NCI-H2029 treated with DMSO at 0.1 percent for 48 hours (cell line): ENCODE measurements around the gene SLC6A15.

Source experiments
- DNase-seq: peaks from one replicate; lab custom pipeline; 2025; lab: John Stamatoyannopoulos, UW

SLC6A15 gene

DNA sequence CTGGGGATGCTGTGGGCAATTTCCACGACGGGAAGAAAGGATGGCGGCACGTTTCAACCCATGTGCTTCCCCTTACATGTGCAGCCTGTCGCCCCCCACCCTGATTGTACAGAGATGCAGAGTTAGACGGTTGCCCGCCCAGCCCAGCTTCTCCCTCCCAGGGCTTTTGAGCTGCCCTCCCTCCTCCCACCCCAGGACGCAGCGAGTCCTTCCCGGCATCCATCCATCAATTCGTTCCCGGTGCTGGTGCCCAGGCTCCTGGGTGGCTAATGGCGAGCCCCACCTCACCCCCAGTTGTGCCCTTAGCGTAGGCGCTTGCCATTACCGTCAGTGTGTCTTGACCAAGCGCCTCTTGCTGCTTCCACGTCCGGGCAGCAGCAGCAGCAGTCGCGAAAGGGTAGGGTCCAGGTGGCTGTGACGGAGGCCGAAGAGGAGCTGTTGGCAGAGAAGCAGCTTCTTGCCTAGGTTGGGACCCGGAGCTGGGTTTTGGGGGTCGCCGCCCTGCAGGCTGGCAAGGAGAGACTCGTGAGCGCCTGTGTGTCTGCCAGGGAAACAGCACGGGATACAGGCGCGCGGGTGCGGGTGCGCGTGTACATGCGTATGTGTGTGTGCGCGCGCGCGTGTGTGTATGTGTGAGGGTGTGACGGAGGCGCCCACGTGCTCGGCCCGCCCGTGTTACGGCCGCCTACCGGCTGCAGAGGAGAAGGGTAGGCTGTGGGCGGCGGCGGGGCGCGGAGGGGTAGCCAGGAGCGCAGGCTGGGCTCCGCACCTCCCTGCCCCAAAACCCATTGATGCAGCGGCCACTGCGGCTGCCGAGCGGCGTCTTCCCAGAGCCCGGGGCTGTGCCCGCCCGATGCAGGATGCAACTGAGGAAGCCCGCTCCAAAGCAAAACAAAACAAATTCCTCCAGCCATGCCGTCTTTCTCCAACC is at the start of gene SLC6A15:
Gene SLC6A15 (minus strand): TSS at position 602 of the 931 bp plus-strand sequence. CDS start 20,679 bp downstream, outside the sequence.
- DNase-seq = no peak

GRCh38 chr12:84960918-84961317 is 48.3 kb upstream of the SLC6A15 start:
- DNase-seq = no peak

- no peak for DNase-seq
These were observed 42.7 kb upstream of the SLC6A15 start for GRCh38 chr12:84955298-84955697.

GRCh38 chr12:84954415-84954814 is 41.8 kb upstream of the SLC6A15 start:
- DNase-seq = no peak

DNA sequence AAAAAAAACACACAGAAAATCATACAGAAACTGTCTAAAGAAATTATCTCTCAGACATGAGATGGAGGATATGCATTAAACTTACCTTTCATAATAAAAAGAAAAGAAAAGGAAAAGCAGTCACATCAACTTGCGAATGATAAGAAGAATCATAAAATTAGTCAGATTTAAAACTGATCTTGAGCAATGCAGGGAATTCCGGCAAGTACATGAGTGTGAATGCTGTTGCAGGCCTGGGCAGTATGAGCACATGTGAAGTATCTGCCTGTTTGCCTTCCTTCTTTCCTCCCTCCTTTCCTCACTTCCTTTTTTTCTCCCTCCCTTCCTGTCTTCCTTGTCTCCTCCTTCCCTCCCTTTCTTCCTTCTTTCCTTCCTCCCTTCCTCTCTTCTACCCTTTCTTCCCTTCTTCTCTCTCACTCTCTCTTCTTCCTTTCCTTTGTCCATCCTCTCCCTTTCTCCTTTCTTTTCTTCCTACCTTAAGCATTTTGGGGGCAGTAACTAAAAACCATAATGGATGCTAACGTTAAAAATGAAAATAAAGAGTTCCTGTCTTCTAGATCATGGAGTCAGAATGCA is 38.5 kb upstream of the SLC6A15 start:
- no peak for DNase-seq

DNA sequence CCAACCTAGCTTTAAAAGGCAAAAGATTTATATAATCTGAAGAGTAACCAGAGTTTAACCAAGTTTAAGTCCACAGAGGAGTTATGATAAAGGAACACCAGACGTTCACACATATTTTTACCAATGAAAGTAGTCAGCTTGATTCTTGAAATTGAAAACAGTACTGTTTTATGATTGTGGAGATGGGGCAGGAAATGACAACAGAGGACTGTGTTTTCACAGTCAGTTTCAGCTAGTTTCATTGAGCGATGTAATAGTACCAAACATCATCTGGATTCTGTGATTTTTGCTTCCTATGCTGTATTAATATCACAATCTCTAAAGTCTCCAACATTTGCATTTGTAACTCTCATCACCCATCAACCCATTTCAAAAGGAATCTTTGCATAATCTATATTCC is 34.2 kb upstream of the SLC6A15 start:
- no peak for DNase-seq

DNA sequence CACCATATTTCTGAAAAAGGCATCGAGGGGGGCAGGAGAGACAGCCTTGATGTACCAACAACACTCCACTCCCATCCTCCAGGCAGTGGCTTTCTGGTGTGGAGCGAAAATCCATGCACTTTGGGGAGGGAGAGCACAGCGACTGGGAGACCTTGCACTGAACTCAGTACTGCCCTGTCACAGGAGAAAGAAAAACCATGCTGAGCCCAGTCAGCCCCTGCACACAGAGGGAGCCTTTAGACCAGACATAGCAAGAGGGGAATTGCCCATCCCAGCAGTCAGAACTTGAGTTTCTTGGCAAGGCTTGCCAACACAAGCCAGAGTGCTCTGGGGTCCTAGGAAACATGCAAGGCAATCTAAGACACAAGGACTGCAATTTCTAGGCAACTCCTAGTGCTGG is 24.8 kb upstream of the SLC6A15 start:
- DNase-seq = no peak

DNA sequence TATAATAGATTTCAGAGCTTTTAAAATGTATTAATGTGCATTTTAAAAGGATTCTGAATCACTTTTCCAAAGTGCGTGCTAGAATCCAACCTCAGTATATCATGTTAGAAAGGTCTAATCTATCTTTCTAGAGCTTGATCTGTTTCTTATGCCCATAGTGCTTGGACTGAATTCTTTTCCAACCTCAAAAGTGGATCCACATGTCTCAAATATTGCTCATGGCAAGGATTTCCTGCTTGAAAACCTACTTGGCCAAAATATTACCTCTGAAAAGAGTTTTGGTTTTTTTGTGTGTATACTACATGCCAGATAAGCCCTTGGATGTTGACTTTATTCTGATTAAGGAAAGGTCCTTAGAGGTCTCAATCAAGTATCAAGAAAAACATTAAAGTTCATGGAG is 16.9 kb upstream of the SLC6A15 start:
- no peak for DNase-seq

DNA sequence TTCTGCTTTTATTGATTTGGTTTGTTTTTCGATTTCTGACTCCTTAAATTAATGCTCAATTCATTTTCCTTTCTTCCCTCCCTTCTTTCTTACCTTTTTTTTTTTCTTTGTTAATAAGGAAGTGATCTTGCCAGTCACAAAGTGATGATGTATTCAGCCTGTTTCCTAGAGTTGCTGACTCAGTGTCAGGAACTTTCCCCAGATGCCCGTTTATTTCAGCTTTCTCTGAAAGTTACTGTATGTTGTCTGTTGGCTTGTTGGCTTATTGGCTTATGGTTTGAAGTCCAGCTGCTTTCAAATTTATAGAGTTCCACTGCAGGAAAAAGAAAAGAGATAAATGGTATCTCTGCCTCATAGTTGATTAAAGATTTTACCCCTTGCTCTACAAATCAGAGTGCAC is 12.4 kb upstream of the SLC6A15 start:
- no peak for DNase-seq

DNA sequence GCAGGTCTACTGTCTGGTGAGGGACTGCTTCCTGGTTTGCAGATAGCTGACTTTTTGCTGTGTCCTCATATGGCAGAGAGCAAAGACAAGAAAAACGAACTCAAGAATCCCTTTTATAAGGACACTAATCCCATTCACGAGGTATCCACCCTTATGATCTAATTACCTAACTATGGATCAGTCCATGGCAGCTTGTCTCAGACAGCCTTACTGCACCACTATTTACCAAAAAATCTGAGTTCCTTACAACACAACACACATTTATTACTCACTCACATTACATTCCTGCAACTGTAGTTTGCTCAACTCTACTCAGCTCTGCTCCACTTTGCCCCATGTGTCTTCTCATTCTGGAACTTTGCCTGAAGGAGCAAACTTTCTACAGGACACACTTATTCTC is 10.1 kb upstream of the SLC6A15 start:
- DNase-seq = no peak

DNA sequence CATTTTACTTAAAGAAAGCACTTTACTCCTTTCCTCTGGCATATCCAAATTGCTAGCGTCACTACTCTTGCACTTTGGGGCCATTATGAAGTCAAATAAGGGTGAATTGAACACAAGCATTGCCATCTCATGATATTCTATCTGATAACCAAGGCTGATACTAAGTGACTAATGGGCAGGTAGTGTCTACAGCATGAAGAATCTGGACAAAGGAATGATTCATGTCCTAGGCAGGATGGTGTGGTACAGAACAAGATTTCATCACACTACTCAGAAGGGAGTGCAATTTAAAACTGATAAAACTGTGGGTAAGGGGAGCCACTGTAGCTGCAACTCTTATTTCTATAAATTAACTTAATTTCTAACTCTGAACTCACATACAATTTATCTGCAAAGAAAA is 7.7 kb upstream of the SLC6A15 start:
- no peak for DNase-seq

- DNase-seq = no peak
These were observed 6.7 kb upstream of the SLC6A15 start for GRCh38 chr12:84919271-84919670.

- no peak for DNase-seq
These were observed 523 bp upstream of the SLC6A15 start for GRCh38 chr12:84913129-84913515.

DNA sequence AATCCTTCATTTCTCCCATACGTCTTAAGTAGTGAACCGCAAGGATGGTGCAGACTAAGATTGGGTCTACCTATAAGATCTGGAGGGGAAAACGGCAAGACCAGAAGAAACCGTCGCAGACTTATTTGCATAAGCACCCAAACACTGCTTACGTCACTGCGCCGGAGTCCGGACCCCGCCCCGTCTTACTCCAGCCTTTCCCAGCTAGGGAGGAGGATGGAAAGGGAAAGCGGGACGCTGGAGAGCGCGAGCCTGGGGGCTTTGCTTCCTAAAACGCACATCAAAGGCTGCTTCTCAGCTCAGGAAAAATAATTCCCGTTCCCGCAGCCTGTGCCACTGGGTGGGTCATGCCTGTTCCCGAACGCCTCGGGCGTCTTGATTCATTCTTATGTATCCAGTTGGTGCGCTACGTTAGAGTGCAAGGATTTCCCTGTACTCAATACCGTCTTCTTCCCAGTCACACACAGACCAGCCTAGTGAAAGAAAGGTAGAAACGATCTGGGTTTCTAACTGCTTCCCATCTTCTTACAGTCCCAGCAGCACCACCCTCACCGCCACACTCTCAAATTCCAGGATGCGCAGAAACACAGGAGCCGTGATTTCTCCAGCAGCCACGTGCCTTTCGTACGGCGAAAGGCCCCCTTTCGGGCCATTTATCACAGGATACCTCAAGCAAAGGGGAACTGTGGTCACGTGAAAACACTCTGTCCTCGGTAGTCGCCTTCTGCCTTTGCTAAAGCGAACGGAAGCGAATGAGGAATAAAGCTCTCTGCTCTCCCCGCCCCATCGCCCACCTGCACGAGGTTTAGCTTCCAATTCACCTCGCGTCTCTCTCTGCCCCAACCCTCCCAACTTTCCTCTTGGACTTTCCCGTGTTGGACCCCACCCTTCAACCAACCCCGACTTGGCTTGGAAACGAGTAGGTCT is 1.1 kb downstream of the SLC6A15 start:
- DNase-seq = no peak

- DNase-seq = no peak
These were observed 1.9 kb downstream of the SLC6A15 start for GRCh38 chr12:84910549-84911241.

- DNase-seq = no peak
These were observed 8.5 kb downstream of the SLC6A15 start for GRCh38 chr12:84904051-84904450.

DNA sequence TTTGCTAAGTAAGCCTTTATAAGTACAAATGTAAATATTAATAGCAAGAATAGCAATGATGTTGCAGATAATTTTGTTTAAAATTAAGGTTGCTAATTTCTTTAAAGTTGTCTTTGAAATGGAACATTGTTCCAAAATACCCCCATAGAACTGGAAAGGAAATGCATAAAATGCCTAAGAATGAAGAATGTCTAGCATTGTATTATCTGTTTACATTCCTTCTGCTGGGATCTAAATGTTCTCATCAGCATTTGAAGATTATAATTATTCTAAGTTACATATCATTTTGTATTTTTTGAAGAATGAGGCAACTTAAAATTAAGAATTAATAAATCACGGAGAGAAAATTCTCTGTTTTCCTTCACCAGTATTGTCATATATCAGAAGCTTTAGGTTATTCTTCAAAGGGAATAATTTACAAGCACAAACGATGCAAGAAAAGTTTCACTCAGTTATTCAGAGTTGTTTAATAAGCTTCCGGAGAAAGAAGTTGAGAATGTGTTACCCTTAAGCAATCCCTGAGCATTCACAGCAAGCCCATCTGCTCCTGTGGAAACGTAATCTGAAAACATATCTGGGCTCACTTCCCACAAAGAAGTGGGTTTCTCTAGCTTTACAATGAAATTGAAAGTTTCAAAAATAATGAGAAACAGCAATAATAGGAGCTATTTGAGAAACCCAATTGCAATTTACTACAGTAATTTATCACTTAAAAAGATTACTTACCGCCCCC is 21.3 kb downstream of the SLC6A15 start:
- no peak for DNase-seq

GRCh38 chr12:84889818-84890217 is 22.8 kb downstream of the SLC6A15 start:
- DNase-seq = no peak

GRCh38 chr12:84888861-84889260 is 23.7 kb downstream of the SLC6A15 start:
- DNase-seq = no peak

GRCh38 chr12:84877340-84877739 is 35.3 kb downstream of the SLC6A15 start:
- DNase-seq = no peak

DNA sequence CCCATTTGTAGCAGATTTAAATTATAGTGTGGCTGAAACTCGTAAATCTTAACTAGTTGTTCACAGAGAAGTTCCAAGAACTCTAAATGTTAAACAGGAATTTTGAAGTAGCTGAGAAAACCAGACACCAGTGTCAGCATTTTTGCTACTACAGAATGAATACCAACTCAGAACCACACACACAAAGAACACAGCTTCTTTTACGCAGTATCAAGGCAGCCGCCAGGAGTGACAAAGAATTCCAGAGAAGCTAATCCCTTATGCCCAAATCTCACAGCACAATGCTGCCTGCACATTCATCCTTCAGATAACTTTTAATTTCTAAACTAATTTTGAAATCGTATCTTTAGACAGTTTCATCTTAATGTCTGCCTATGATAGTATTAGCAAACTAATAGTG is 37.4 kb downstream of the SLC6A15 start:
- no peak for DNase-seq
